Measurements from ENCODE around the gene ITGBL1. TPM values are rescaled to one million over a fixed set of nuclear protein-coding genes. Genes with fewer than 3 reads are reported as not detected.
A peak's percentile ranks its signal among the peaks of the same experiment; 100 is the strongest.

The ITGBL1 gene
- total RNA-seq, 6 experiments from 2014 or later = 0.64 to 3.8 (median 1.6) TPM

DNA sequence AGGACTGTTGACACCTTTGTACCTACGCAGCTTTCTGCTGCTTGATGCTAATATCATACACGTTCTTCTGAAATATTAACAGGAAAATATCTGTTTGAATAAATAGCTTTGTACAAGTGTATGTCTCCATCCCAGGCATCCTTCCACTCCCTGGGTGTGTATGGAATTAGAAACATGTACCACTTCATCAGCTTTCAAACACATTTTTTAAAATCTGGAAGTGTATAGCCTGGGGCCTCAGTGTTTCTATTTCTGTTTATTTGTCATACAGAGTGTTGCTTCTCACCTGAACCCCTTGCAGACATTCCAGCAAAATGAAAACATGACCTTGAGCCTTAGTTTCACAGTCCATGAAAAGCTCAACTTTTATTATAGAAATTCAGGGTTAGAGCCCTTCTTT lies 168.6 kb downstream of the ITGBL1 start:
- H3K4me1 ChIP-seq = peaks cover 0 to 18% (median 5%) of the 10 kb centered on the region in 4 donors
- H3K4me3 ChIP-seq = no peak overlapping the region
- no peak for ATAC-seq
- no peaks in the 10 kb centered on the region for H3K36me3 ChIP-seq
- TF ChIP-seq, protein P1, sequence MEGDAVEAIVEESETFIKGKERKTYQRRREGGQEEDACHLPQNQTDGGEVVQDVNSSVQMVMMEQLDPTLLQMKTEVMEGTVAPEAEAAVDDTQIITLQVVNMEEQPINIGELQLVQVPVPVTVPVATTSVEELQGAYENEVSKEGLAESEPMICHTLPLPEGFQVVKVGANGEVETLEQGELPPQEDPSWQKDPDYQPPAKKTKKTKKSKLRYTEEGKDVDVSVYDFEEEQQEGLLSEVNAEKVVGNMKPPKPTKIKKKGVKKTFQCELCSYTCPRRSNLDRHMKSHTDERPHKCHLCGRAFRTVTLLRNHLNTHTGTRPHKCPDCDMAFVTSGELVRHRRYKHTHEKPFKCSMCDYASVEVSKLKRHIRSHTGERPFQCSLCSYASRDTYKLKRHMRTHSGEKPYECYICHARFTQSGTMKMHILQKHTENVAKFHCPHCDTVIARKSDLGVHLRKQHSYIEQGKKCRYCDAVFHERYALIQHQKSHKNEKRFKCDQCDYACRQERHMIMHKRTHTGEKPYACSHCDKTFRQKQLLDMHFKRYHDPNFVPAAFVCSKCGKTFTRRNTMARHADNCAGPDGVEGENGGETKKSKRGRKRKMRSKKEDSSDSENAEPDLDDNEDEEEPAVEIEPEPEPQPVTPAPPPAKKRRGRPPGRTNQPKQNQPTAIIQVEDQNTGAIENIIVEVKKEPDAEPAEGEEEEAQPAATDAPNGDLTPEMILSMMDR (IDR thresholded peaks at IDR 0.05) = no peak
- TF ChIP-seq POLR2A (IDR thresholded peaks at IDR 0.05) = no peak
- H3K27ac ChIP-seq = no peak overlapping the region
- no peak for DNase-seq
- WGBS (ENCODE audit: insufficient coverage, low coverage, low lambda C conversion rate, missing lambda C conversion rate) = 75% methylated on average over 1 of the region's 2 CpGs
- intact Hi-C loops (cut with DNase I) = no loop called here
- no peaks in the 10 kb centered on the region for H3K9me3 ChIP-seq
- no peaks in the 10 kb centered on the region for H3K27me3 ChIP-seq

DNA sequence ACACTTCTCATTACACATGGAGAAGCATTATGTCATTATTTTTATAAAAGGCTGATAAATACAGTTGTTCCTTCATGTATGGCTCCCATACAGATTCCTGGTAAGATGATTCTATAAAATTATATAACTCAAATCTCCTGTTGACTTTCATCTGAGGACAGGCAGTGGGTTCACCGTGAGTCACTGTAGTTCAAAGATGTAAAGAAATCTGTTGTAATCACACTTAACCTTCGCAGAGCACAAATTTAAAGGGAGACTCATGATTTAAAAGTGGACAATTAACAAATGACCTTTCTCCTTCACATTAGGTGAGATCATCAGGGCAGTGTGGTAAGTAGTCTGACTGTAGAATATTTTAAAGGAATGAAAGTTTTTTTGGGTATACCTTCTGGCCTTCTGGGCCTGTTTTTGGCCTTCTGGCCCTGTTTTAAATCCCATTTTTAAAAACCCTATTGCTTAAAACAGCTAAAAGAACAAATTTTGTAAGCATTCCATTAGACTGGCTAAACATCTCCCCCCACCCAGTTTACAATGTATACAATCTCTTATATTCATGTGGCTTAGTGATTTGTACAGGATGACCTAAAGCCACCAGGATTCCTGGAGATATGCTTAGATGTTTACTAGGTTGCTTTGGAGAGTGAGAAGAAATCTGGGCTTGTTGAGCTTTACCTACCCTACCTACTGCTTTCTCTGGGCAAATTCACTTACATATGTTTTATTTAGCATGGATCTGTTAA lies 171.2 kb downstream of the ITGBL1 start:
- Histone ChIP-seq H3K27ac (peak overlapping the region; percentile 58 to 85 (median 79)), H3K4me3 (peak overlapping the region in 1 of 3 donors; percentile 22), H3K36me3 (no peaks in the 10 kb centered on the region), H3K9me3 (no peaks in the 10 kb centered on the region), H3K4me1 (peaks cover 0 to 18% (median 5%) of the 10 kb centered on the region in 4 donors), H3K27me3 (no peaks in the 10 kb centered on the region)
- intact Hi-C loops (cut with DNase I) = no loop called here
- DNase-seq (no peak), ATAC-seq (peak; percentile 33 to 43 (median 41))
- TF ChIP-seq, protein P1 (IDR thresholded peaks at IDR 0.05) = no peak
- no peak for TF ChIP-seq POLR2A (IDR thresholded peaks at IDR 0.05)
- 38% methylated on average over 2 of the region's 2 CpGs for WGBS (ENCODE audit: insufficient coverage, low coverage, low lambda C conversion rate, missing lambda C conversion rate)

DNA sequence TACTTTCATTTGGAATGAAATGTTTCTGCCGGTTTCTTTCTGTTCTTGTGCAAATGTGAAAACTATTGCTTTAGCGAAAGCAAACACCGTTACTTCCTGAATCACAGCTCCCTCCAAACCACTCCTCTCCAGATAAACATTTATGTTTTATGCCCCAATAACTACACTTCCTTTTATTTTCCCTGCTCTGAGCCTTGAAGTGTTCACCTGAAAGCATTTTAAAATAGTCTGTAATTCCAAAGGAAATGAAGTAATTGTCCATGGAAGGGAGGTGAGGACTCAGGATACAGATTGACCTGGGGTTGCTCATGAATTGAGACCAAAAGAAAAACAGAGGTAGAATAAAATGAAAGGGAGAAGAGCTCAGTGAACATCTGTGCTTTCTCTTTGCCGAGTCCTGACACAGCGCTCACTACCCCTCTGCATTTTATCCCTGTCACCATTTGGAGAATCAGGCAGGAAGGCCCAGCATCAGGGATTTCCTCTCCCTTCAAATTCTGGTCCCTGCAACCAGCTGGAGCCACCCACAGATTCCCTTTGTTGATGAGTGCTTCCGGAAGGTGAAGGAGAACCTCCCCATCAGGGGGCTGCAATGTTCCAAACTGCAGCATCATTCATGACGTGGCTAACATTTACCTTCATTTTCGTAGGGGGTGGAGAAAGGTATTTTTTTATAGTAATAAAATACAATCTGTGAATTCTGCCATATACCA lies 171.9 kb downstream of the ITGBL1 start:
- Histone ChIP-seq H3K4me1 (peaks cover 0 to 18% (median 5%) of the 10 kb centered on the region in 4 donors), H3K27me3 (no peaks in the 10 kb centered on the region), H3K4me3 (peak overlapping the region in 1 of 3 donors; percentile 22), H3K36me3 (no peaks in the 10 kb centered on the region), H3K27ac (peak overlapping the region; percentile 58 to 85 (median 79)), H3K9me3 (no peaks in the 10 kb centered on the region)
- TF ChIP-seq, protein P1 (IDR thresholded peaks at IDR 0.05) = no peak
- TF ChIP-seq POLR2A (IDR thresholded peaks at IDR 0.05) = no peak
- intact Hi-C loops (cut with DNase I) = no loop called here
- 29% methylated on average over 8 of the region's 8 CpGs for WGBS (ENCODE audit: insufficient coverage, low coverage, low lambda C conversion rate, missing lambda C conversion rate)
- ATAC-seq (peak; percentile 56 to 78 (median 68)), DNase-seq (no peak)

DNA sequence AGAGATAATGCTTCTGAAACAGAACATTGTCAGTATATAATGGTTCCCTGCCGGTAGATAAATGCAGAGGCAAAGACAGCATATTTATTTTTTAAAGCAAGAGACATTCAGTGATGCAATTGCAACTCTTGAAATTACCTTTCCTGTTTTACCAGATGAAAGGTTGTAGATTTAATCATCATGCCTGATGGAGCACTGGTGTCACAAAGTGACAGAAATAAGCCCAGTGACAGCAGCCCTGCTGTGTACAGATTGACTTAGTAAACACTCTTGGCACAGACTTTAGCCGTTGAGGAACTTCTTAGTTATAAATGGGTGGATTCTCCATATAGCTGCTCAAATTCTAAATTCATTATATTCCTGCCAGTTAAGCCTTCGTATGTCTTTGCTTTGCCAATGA lies 172.5 kb downstream of the ITGBL1 start:
- Histone ChIP-seq H3K9me3 (no peaks in the 10 kb centered on the region), H3K4me1 (peaks cover 0 to 18% (median 5%) of the 10 kb centered on the region in 4 donors), H3K4me3 (no peak overlapping the region), H3K36me3 (no peaks in the 10 kb centered on the region), H3K27me3 (no peaks in the 10 kb centered on the region), H3K27ac (no peak overlapping the region)
- 65% methylated on average over 3 of the region's 3 CpGs for WGBS (ENCODE audit: insufficient coverage, low coverage, low lambda C conversion rate, missing lambda C conversion rate)
- no peak for DNase-seq
- no peak for TF ChIP-seq POLR2A (IDR thresholded peaks at IDR 0.05)
- TF ChIP-seq, protein P1 (IDR thresholded peaks at IDR 0.05) = no peak
- ATAC-seq = peak in 1 of 4 donors; percentile 42
- intact Hi-C loops (cut with DNase I) = no loop called here
